Hematopoietic multipotent progenitor cell treated with erythropoietin and hydrocortisone succinate and interleukin-3 and kit ligand, for 17 days (in vitro differentiated cells): ENCODE measurements around the gene ARAP1.

Experiments used
- DNase-seq: peaks from one replicate; pipeline ENCODE4 v3.0.0-alpha.2; 2015; ENCODE audit warnings: low spot score

ARAP1 gene

DNA sequence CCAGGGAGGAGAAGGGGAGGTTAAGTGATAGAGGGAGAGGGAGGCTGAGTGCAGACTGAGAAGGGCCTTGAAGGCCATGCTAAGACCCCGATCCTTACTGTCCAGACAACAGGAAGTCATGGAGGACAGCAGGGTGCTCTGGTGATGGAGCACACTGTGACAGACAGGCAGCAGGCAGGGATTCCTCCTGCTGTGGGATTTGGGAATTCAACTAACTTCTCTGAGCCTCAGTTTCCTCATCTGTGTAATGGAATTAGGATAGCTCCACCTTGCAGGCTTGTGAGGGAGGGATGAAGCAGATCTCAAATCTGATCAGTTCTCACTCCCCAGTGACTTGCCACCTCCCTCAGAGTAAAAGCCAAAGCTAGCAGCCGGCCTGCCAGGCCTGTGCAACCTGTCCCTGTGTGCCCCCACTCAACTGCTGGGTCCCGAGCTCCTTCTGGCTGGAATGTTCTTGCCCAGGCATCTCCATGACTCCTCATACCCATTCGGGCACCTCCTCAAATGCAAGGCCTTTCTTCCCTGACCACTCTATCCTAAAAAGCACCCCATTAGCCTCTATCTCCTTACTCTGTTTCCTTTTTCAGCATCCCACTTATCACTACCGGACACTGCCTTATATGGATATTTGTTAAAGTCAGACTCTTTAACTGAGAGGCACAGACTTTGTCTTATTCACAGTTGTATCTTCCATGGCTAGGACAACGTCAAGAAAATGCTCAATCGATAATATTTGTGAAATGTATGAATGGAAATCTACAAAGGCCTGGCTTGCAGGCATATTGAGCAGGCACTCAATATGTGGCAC lies 9.5 kb downstream of the ARAP1 start:
- no peak for DNase-seq

DNA sequence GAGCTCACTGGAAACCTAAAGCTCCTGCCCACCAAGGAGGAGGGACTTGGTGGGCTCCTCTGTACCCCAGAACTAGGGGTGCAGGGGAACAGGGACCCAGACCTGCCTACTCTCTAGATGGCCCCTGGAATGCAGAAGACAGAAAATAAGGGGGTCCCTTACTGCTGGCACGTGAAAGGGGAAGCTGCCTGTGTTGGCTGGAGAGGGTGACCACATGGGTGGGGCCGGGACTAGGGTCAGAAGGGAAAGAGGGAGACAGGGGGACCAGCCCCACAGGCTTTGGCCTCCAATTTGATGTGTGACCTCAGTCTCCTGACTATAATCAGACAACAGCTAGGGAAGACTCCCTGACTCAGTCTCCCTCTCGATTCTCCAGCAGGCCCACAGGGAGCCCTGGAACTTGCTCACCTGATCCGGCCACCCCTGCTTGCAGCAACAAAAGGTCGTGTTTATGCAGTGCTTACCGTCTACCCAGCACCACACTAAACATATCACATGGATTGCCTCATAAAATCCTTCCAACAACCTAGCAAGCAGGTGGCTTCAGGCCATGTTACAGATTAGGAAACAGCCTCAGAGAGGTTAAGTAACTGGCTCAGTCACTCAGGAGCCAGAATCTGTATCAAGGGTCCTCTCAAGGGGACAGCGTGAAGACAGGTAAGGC lies 10.2 kb downstream of the ARAP1 start:
- no peak for DNase-seq

DNA sequence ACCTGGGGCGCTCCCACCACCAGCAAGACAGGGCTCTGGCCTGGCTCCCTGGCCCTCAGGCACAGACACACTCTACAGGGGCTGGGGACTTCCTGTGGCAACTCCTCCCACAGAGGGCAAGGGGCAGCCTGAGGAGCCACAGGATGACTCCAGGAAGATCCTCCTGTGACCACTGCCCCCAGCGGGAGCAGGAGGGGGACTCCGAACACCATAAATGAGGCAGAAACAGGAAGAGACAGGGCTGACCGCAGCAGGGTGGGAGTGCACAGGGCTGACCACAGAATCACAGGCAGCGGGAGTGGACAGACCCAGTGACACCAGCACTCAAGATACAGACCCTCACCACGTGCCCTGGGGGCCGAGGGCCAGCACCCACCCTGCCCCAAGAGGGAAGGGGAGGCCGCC lies 10.8 kb downstream of the ARAP1 start:
- no peak for DNase-seq

DNA sequence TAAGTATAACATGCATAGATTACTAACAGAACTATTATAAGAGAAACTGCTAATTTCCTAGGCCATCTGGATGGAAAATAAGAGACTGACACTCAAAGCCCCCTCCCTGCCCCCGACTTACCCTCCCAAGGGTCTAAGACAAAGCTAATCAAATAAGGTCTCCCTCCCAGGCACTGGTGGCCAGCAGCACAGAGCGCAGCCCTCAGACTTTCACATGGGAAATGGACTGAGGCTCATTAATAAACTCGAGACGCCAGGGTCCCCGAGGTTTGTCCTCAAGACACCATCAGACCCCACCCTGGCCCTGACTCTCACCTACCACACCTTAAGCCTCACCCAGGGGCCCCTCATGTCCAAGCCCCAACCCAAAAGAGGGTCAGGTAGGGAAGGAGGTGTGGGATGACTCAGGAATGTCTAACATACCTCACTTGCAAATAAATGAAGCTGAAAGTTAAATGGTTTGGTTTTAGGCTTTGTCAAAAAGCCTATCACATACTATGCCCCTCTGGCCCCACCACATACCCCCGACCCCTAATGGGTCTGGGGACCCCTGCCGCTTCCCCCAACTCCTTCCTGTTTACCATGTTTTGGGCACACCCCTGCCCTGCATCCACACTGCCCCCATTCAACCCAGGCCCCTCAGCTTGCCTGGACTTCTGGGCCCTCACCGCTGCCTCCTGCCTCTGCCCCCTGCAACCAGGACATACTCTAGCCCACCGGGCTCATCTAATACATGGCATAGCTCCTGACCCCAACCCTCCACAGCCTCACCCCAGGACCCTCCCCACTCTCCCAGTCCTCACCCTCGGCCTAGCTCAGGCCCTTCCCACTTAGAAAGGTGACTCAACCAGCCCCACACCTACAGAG lies 11.4 kb downstream of the ARAP1 start:
- DNase-seq, result no peak

DNA sequence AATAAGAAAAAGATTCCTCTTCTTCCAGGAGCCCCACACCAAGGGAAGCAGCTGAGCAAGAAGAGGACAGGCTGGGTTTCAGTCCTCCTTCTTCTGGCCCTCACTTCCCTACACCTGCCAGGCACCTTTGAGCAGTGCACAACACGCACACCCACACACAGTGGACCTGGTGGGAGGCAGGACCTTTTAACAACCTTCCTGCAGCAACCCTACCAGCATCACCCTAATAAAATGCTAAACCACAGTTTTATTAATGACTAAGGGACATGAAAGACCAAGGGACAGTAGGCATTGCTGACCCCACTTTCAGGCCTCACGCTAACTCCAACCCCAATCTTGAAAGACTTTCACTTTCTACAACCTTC lies 12.2 kb downstream of the ARAP1 start:
- DNase-seq, result no peak

DNA sequence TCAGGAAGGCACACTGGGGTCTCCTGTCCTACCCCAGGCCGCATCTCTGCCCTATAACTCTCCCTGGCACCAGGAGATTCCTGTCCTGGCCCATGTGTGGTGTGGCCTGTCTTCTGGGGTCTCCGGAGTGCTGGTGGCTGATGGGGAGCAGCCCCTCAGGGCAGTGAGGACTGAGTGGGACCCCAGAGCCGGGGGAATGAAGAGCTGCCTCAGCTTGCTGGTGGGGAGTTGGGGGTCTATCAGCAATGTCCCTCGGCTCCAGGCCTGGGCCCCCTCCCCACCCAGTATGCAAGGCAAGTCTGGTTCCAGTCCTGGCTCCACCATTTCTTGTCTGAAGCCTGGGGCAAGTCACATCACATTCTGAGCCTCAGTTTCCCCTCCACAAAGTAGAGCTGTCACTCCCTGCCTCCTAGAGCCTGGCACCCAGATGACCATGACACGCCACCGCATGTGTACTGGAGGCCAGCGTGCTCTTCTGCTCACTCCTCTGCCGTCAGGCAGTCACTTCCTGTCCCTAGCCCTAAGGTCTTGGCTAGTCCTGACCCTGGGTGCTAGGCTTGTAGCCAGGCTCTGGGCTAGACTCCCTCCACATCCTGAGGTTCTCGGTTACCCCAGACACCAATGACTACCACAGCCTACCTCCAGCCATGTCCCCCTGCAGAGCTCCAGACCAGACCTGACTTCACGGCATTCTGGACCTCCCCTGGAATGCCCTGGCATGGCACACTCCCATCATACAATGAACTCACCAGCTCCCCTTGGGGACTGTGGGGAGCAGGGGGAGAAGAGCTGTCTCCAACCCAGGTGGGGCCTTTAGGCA lies 12.8 kb downstream of the ARAP1 start:
- DNase-seq, result no peak

DNA sequence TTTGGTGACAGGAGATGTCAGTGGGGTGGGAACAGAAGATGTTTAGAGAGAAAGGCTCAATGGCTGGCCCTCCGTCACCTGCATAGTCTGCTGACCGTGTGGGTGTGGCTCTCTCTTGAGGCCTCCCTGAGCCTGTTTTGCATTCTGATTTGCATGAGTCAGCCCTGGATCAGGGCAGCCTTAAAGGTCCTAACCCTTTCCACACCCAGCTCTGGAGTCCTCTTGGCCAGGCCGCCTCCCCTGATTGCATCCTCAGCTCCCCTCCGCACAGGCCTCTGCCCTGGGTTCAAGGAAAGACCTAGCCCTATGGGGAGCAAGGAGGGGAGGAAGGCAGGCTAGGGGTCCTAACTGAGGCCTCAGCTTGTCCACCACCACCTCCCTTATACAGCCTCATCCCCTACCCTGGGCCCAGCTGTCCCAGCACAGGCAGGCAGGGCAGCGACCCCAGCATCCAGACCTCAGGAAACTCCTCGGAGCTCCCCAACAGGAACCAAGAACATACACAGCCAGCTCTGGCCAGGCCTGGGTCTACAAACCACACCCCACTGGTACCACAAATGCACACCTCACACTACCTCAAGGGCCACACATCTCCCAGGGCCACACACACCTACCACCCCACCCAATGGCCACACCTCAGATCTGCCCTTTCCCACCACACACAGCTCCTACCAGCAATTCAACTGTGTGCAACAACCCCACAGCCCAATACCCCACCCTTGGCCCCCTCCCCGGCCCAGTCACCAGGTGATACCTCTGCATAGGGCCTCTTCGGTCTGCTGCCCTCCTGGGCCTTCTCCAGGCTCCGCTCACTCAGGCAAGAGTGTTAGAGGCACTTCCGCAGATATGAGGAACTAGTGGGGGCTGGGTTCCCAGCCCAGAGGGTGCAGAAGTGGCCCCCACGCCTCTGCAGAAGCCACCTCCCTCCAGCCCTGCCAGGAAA lies 13.7 kb downstream of the ARAP1 start:
- DNase-seq, result no peak

DNA sequence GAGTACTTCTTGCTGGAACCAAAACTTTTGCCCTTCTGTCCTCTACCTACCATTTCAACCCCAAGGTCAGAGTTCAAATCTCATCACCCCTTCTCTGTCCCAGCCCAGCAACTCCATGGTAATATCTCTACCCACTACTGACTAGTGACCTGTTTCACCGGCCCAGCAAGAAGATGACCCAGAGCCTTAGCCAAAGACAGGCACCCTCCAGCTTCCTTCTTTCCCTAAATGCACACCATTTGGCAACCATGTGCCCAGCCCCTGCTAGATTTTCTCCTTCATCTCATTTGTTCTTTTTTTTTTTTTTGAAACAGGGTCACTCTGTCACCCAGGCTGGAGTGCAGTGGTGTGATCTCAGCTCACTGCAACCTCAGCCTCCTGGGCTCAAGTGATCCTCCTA lies 14.9 kb downstream of the ARAP1 start:
- DNase-seq, result no peak

DNA sequence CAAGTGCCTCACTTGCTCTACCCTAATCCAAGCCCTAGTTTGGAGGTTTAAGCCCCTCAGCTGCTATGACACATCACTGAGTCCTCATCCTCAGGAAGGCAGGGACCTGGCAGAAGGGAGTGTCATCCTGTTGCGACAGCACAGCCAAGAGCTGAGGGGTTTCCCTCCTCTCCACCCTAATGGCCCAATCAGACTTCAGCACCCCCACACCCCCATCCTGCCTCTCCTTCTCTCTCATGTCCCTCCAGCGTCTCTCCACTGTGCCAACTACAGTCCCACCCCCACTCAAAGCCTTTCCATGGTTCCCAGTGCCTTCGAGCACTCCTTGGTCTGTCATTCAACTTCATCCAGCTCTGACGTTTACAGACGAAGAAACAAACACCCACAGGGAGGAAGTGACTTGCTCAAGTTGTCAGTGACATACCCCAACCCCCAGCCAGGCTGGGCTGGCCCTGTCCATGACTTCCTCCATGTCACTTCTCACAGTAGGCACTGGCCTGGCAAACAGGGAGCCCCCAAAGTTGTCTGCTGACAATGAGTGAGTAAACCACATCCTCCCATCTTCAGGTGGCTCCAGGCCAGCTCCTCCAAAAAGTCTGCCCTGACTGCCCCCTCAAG lies 15.6 kb downstream of the ARAP1 start:
- no peak for DNase-seq

DNA sequence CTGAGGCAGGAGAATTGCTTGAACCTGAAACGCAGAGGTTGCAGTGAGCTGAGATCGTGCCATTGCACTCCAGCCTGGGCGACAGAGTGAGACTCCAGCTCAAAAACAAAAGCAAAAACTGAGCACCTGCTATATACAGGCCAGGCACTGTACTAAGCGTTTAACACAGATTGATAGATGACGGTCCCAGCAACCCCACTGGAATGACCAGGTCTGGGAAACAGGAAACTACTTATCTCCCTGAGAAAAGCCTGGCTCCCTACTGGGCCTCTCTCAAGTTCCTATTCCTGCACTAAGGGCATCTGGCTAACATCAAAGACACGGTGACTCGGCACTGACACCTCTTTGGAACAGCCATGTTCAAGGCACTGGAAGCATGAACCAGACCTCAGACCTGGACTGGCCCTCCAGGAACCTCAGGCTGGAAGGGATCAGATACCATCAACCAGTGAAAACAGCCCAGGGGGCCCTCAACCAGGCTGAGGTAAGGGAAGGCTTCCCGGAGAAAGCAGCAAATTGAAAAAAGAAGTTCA lies 16.6 kb downstream of the ARAP1 start:
- no peak for DNase-seq

DNA sequence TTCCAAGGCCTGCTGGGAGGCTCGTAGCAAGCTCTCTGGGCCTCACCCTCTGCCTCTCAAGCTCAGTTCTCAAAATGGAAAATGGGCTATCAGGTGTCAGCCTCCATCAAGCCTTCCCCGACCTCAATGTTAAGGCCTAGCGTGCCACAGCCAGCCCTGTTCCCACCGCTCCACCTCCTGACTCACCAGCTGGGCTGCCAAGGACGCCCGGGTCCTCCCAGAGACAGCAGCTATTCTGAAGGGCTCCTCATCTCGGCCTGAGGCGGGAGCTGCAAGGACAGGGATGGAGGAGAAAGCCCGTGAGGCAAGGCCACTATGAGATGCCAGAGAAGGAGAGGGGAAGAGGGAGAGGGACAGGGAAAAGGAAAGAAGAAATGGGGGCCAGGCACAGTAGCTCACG lies 19.9 kb downstream of the ARAP1 start:
- DNase-seq, result no peak

DNA sequence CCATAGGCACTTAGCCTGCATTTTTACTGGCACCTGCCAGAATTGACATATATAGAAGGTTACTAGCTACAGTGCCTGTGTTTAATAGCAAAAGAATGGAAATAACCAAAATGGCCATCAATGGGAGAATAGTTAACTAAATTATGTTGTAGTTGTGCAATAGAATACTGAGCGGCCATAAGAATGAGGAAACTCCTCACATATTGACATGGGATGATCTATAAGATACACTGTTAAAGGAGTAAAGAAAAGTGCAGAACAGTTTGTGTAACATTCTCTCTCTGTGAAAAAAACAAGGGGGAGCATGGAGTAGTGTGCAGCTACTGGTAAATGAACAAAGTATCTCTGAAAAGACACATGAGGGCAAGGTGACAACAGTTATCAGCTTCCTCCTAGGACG lies 21.5 kb downstream of the ARAP1 start:
- no peak for DNase-seq

DNA sequence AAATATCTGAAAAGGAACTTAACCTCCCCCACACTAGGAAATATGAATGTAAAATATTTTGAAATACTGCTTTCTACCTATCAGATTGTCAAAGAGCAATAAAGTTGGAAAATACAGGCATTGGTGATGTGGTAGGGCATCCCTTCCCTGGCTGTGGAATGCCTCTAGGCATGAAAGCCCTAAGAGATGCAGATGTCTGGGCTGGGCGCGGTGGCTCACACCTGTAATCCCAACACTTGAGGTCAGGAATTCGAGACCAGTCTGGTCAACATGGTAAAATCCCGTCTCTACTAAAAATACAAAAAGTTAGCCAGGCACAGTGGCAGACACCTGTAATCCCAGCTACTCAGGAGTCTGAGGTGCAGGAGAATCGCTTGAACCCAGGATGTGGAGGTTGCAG lies 22.0 kb downstream of the ARAP1 start:
- no peak for DNase-seq

DNA sequence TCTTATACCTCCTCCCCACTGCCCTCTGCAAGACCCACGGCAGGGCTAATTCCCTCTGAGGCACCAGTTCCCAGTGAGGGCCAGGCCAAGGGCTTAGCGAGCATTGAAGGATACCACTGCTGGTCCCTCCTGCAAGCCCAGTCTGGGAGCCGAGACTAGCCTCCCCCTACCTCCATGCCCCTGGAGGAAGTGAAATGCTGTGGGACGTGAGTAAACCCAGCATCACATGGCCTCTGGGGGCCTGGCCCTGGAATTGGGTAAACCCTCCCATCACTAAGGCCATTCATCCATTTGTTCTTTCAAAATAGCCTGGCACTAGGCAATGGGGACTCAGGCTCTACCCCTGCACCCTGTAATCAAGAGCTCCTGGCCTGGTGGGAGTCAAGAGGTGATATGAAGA lies 24.7 kb downstream of the ARAP1 start:
- no peak for DNase-seq

DNA sequence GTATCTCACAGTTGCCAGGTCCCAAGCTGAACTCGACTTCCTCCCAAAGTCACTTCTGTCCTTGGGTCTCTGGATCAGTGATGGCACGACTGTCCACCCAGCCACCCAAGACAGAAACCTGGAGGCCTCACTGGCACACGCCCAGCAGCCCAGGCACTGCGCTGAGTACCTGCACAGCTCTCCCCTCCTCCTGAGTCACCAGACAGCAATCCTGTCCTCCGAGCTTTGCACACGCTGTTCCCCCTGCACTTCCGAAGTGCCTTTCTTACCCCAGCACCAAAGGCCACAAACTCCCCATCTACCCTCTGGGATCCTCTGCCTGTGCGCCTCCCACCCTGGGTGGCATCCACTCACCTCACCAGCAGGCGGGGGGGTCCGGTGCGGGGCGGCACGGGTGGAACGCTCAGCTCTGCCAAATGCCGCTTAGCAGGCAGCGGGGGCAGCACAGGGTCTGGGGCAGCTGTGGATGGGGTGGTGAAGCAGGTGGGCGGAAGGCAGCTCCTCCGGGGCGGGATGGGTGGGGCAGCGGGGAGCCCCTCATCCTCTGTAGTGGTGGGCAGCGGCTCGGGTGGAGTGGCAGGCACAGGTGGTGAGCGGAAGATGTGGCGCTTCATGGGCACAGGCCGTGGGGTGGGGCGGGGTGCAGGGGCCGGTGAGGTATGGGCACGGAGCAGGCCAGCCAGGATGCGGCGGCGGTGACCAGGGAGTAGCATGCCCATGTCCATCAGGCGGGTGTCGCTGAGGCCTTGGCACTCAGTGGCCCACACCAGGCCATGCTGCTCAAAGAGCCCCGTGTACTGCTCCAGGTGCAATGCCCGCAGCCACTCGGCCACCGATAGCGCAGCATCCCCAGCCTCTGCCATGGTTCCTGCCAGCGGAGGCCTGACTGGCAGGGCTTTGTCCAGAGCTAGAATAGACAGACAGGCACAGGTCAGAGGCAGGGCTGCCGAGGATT lies 25.7 kb downstream of the ARAP1 start:
- no peak for DNase-seq

DNA sequence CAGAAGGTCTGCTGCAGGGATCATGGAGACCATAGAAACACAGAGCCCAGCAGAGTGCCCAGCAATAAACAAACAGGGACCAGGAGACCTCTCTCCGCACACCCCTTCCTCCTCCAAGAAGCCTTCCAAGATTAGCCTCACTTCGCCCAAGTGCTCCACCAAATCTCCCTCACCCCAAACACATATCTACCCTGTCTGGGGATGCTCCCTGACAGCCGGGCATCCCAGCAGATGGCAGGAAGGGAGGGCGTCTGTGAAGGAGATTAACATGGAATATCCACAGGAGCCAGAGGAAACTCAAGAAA lies 26.5 kb downstream of the ARAP1 start:
- no peak for DNase-seq

DNA sequence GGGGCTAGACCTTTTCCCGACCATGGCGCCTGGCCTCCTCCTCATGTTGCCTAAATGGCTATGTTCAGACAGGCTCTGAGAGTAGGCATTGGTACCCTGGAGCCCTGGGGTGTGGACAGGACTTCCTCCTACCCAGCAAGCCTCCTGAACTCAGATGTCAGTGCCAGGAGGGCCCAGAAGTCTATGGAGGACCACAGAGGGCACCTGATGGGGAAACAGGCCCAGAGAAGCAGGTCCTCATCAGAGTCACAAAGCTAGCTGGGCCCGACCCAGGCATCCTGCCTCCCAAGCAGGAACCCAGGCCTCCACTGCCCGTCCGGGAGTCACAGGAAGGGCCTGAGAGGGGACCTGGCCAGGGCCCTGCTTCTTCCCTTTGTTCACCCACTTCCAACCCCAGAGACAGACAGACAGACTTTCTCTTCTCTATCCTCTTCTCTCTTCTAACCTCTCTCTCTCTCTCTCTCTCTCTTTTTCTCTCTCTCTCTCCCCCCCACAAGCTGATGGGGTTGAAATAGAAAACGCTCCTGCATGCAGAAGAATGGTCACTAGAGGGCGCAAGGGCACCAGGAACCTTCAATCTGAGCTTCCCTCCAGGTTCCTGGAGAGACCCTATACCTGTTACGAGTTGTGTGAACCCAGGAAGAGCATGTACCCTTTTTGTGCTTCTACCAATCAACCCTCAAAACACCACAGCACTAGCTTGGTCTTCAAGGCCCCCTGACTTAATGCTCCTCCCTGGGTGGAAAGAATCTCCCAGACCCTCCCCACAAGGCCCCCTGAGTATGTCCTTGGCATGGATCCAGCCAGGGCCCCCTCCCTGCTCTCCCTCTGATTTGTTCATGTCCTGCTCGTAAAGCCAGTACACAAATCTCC lies 27.1 kb downstream of the ARAP1 start:
- peak; percentile 86 for DNase-seq

DNA sequence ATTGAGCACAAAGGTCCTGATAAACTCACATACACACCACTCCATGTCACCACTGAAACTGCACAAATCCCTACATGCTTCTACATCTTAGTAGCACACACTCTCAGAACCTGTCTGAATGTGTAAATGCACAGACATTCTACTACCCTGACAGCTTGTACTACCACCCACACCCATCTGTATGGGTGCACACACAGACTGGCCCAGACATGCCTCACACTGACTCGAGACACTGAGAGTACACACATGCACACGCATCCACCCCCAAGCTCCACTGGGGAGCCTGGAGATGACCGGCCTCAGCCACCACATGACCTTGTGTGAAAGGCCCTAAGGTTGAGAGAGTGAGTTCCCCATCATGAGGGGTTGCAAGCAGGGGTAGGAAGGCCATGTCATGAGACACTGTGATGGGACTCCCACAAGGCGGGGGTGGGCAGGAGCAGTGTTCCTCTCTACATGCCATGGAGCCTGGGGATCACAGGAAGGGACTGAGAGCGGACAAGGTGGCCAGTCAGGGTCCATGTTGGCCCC lies 28.1 kb downstream of the ARAP1 start:
- DNase-seq, result no peak
